GM13976 (cell line): Measurements from ENCODE around the gene LMLN.

Experiments
- DNase-seq: peaks from one replicate; pipeline ENCODE4 v3.0.0; 2012; ENCODE audit warnings: low spot score
- in situ Hi-C: fragments of 300-500 bp; cut with MboI; formaldehyde crosslinking; loops from one replicate; pipeline ENCODE4 v1.12.0; 2022; ENCODE audit warnings: low sequenced_read_pairs, mixed read lengths, inconsistent platforms; ENCODE audit not compliant: unreplicated experiment
- TF ChIP-seq, protein P1 (sequence below): IDR thresholded peaks from 2 replicates; pipeline ENCODE4 v1.5.1; 2012; ENCODE audit warnings: borderline replicate concordance, mild to moderate bottlenecking; ENCODE audit not compliant: insufficient read depth; ENCODE audit errors: extremely low read depth, missing control alignments, control extremely low read depth

The LMLN gene

GRCh38 chr3:197936819-197937384 lies 23.1 kb upstream of the LMLN start:
- in situ Hi-C loops, result no loop called here
- TF ChIP-seq, protein P1, sequence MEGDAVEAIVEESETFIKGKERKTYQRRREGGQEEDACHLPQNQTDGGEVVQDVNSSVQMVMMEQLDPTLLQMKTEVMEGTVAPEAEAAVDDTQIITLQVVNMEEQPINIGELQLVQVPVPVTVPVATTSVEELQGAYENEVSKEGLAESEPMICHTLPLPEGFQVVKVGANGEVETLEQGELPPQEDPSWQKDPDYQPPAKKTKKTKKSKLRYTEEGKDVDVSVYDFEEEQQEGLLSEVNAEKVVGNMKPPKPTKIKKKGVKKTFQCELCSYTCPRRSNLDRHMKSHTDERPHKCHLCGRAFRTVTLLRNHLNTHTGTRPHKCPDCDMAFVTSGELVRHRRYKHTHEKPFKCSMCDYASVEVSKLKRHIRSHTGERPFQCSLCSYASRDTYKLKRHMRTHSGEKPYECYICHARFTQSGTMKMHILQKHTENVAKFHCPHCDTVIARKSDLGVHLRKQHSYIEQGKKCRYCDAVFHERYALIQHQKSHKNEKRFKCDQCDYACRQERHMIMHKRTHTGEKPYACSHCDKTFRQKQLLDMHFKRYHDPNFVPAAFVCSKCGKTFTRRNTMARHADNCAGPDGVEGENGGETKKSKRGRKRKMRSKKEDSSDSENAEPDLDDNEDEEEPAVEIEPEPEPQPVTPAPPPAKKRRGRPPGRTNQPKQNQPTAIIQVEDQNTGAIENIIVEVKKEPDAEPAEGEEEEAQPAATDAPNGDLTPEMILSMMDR, result no peak
- DNase-seq, result no peak

DNA sequence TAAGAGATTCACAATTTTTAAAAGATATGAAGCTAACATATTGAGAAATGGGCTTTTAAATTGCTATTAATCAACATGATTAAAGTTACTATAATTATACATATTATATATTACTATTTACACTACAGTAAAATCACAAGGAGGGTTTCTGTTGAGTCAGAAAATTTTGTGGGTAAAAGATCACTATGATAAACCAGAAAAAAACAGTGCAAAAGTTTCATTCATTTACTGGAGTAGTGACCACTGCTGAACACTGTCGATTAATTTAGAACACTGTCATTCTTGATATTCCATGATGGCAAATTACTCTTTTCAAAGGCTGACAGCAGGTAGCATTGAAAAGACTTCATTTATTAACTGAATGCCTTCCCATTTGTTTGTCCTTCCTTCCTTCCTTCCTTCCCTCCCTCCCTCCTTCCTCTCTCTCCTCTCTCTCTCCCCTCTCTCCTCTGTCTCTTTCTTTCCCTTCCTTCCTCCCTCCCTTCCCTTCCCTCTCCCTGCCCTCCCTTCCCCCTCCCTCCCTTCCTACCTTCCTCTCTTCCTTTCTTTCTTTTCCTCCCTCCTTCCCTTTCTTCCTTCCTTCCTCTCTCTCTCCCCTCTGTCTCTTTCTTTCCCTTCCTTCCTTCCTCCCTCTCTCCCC lies 19.2 kb upstream of the LMLN start:
- in situ Hi-C loops, result no loop called here
- TF ChIP-seq, protein P1, result no peak
- no peak for DNase-seq

DNA sequence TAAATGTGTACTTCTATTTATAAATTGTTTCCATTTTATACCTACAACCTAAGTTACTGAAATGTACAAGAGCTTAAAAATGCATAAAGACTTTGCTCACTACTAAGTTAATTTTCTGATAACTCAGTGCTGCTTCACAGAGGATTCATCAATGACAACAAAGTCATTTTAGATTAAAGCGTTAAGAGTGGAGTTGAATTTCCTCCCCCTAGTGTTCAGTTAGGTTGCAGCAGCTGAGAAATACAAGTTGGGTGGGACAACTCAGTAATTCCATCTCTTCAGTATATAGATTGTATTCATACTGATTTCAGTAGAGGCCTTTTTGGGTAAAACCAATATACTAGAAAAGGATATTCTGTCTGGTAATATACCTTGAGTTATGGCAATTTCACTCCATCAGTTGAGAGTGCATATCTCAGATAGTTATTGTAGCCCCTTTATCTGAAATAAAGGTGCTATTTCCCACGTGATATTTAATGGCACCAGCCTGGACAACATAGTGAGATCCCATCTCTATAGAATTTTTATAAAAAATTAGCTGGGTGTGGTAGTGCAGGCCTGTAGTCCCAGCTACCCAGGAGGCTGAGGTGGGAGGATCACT lies 17.0 kb upstream of the LMLN start:
- peak; percentile 56 for DNase-seq
- in situ Hi-C loops, result no loop called here

DNA sequence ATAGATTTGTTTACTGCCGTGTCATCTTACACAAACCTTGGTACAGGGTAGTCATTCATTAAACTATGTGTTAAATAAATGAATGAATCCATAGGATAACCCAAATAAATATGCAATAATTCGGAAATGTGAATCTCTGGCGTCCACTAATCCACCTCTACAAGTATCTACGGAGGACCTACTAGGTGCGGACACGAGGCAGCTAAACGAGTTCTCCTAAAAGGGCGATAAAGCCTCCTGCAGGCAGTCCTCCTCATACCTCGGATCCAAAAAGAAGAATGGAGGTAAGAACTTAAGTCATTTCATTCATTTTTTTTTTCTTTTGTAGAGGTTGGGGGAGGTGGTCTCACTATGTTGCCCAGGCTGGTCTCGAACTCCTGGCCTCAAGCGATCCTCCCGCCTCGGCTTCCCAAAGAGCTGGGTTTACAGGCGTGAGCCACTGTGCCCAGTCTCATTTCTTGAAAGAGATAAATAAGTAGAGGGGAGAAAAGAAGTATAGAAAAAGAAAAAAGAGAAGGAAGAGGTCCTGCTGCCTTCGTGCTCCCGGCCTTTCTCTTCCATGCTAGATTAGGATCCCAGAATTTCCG lies 10.7 kb upstream of the LMLN start:
- in situ Hi-C loops, result no loop called here
- no peak for DNase-seq
- TF ChIP-seq, protein P1, result no peak

More for the DNA sequence above, 17.0 kb upstream of the LMLN start:
- TF ChIP-seq, protein P1, result peak; percentile 64

DNA sequence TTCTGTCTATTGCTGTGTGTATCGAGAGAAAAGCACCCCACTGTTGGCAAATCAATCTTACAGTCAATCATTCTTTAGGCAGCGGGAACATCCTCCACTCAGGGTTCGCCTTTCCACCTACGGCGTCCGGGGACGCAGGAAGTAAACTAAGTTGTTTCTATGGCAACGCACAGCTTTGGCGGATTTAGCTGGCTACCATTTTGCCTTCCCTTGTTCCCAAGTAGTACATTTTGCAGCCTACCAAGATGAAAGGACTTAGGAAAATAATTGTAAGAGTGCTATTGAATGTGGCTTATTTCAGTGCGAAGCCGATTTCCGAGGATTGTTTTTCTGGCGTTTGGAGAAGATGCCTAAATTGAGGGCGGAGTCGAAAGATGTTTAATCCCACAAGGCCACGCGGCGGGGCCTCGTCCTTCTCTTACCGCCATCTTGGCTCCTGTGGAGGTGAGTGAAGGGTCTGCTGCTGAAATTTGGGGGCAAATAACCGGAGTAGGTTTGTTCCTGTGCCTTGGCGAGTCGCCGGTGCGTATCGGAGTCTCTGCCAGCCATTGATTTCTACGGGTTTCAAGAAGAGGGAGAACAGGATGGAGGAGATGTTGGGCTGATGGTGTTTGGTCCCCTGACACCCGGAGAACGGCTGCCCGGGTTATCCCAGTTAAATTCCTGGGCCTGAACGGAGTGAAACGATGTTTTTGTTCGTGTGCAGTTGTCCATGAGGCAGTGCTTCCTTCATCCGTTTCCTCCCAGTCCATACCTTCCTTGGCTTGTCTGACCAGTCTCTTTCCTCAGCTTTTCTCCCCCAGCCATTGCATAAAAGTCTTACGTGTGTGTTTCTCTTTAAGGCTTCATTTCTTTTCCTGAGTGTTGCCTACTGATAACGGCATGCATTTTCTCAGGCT lies 10.0 kb upstream of the LMLN start, which contains the start of gene RPL35A:
TSS of gene RPL35A (plus strand) at position 413 of the 899 bp plus-strand sequence. CDS start 778 bp downstream, outside the sequence.
- DNase-seq, result peak; percentile 87
- in situ Hi-C loops, result no loop called here
- TF ChIP-seq, protein P1, result no peak

- no peak for DNase-seq
- in situ Hi-C loops, result no loop called here
- TF ChIP-seq, protein P1, result no peak
Measured at GRCh38 chr3:197950677-197951061, 9.3 kb upstream of the LMLN start.
